HepG2 (cell line): ENCODE measurements around the gene SULT1C4. TPM values are rescaled to one million over a fixed set of nuclear protein-coding genes. Genes with fewer than 3 reads are reported as not detected.

Experiments used
- ATAC-seq: fragments of 200-7000 bp; cut with Tn5 transposase; 3 replicates; pipeline ENCODE4 v1.9.1; 2020; ENCODE audit warnings: mild to moderate bottlenecking, moderate library complexity
- BruUV-seq: library from RNA; stranded (reverse); fragments of 400-500 nt; replicated peaks from 2 replicates; lab custom pipeline; 2021; lab: Mats Ljungman, UMichigan
- CTCF ChIA-PET: fragments of 300-600 bp; formaldehyde crosslinking; extraction: SDS; loops from one replicate; lab custom pipeline; 2021; ENCODE audit warnings: low total read pairs, inconsistent platforms, low intra/inter-chr PET ratio; lab: Yijun Ruan, JAX
- POLR2A ChIA-PET: fragments of 350-600 bp; sonication (Branson Sonifier 250); formaldehyde crosslinking; loops from one replicate; lab custom pipeline; 2020; ENCODE audit warnings: antibody characterized with exemption, inconsistent platforms; lab: Yijun Ruan, JAX
- DNase-seq: peaks from one replicate; pipeline ENCODE4 v3.0.0-alpha.2; 2015; ENCODE audit warnings: low spot score
- FAIRE-seq: peaks from 3 replicates; lab custom pipeline; 2011; peaks lifted over from hg19 to GRCh38; lab: Jason Lieb, UNC
- H2AFZ ChIP-seq: one replicate; pipeline ENCODE4 v1.6.1; 2011; ENCODE audit warnings: low read length, inconsistent platforms
- H3K27ac ChIP-seq: fragments of 300-600 bp; 3 replicates; pipeline ENCODE4 v1.8.0; 2011; ENCODE audit warnings: mixed run types, mild to moderate bottlenecking, mixed read lengths, low read length, inconsistent platforms; ENCODE audit not compliant: insufficient read depth; ENCODE audit errors: extremely low read length
- H3K27me3 ChIP-seq, 2 experiments: fragments of 200-600 bp in 1 of 2; 2 replicates in 1 of 2; 3 replicates in 1 of 2; pipeline versions ENCODE4 v1.6.0 to v1.8.0; 2011; ENCODE audit warnings: low read length in 2 of 2, mild to moderate bottlenecking in 2 of 2, moderate library complexity in 2 of 2, inconsistent platforms in 1 of 2; ENCODE audit not compliant: insufficient read depth in 2 of 2, control insufficient read depth in 1 of 2
- H3K36me3 ChIP-seq, 2 experiments: fragments of 200-600 bp in 1 of 2; replicated peaks in 1 of 2; 2 replicates in 1 of 2; 3 replicates in 1 of 2; pipeline versions ENCODE4 v1.5.1 to v1.8.0; 2011; ENCODE audit warnings: low read length in 2 of 2, inconsistent platforms in 1 of 2; ENCODE audit not compliant: insufficient read depth in 2 of 2, control insufficient read depth in 1 of 2
- H3K4me1 ChIP-seq: 2 replicates; pipeline ENCODE4 v1.5.1; 2012; ENCODE audit warnings: low read length, inconsistent platforms; ENCODE audit not compliant: insufficient read depth
- H3K4me2 ChIP-seq: 2 replicates; pipeline ENCODE4 v1.6.0; 2011; ENCODE audit warnings: low read depth, low read length, inconsistent platforms
- H3K4me3 ChIP-seq, 3 experiments: fragments of 200-600 bp in 1 of 3; sonication (generic), shearing (Covaris generic) in 1 of 3; replicated peaks in 1 of 3; 2 replicates each; pipeline ENCODE4 v1.5.1; 2011 to 2016; ENCODE audit warnings: low read length in 3 of 3, inconsistent platforms in 2 of 3, low read depth in 2 of 3, mild to moderate bottlenecking in 2 of 3, control low read depth in 1 of 3, mixed read lengths in 1 of 3; ENCODE audit not compliant: insufficient read depth in 1 of 3
- H3K79me2 ChIP-seq: one replicate; pipeline ENCODE4 v1.6.1; 2011; ENCODE audit warnings: low read length, inconsistent platforms; ENCODE audit not compliant: insufficient read depth
- H3K9ac ChIP-seq: 2 replicates; pipeline ENCODE4 v1.6.0; 2011; ENCODE audit warnings: mild to moderate bottlenecking, low read depth, low read length, inconsistent platforms; ENCODE audit not compliant: insufficient read depth
- H3K9me3 ChIP-seq: 2 replicates; pipeline ENCODE4 v1.5.1; 2012; ENCODE audit warnings: mild to moderate bottlenecking, low read length
- H4K20me1 ChIP-seq: 2 replicates; pipeline ENCODE4 v1.6.0; 2011; ENCODE audit warnings: inconsistent platforms, mild to moderate bottlenecking, low read length, moderate library complexity; ENCODE audit not compliant: insufficient read depth
- ELF1 ChIP-seq: sonication (generic); formaldehyde crosslinking; IDR thresholded peaks from 2 replicates; pipeline ENCODE4 v1.4.0; 2020; ENCODE audit warnings: missing genetic modification reagents
- ELF4 ChIP-seq: sonication (generic); formaldehyde crosslinking; IDR thresholded peaks from 2 replicates; pipeline ENCODE4 v1.5.0; 2020; ENCODE audit warnings: missing genetic modification reagents, mild to moderate bottlenecking, moderate library complexity, borderline replicate concordance
- FOSL2 ChIP-seq: sonication (generic); formaldehyde crosslinking; IDR thresholded peaks from 2 replicates; pipeline ENCODE4 v1.4.0; 2020; ENCODE audit warnings: missing genetic modification reagents
- FOXJ3 ChIP-seq: sonication (generic); formaldehyde crosslinking; IDR thresholded peaks from 2 replicates; pipeline ENCODE4 v1.4.0; 2020; ENCODE audit warnings: missing genetic modification reagents, mild to moderate bottlenecking, borderline replicate concordance
- HCFC1 ChIP-seq: fragments of 150-350 bp; IDR thresholded peaks from 2 replicates; pipeline ENCODE4 v1.6.1; 2014; ENCODE audit warnings: low read depth, low read length
- IRX3 ChIP-seq: sonication (generic); formaldehyde crosslinking; IDR thresholded peaks from 2 replicates; pipeline ENCODE4 v1.8.1; 2023; ENCODE audit warnings: mild to moderate bottlenecking, low read depth, missing genetic modification reagents, borderline replicate concordance
- LCORL ChIP-seq, 2 experiments: fragments of 450-650 bp in 1 of 2; sonication (generic) in 1 of 2; formaldehyde crosslinking in 1 of 2; IDR thresholded peaks; 2 replicates each; pipeline versions ENCODE4 v1.5.0 to v1.6.1; 2017 to 2020; ENCODE audit warnings: antibody characterized with exemption in 1 of 2, missing genetic modification reagents in 1 of 2
- NFYB ChIP-seq: sonication (generic); formaldehyde crosslinking; IDR thresholded peaks from 2 replicates; pipeline ENCODE4 v1.4.0; 2020; ENCODE audit warnings: missing genetic modification reagents
- RARA ChIP-seq: IDR thresholded peaks from 2 replicates; pipeline ENCODE4 v1.6.1; 2016; ENCODE audit warnings: missing genetic modification reagents, missing compliant biosample characterization
- SALL1 ChIP-seq: sonication (generic); formaldehyde crosslinking; IDR thresholded peaks from 2 replicates; pipeline ENCODE4 v1.8.0; 2022; ENCODE audit warnings: mild to moderate bottlenecking, missing genetic modification reagents
- SALL2 ChIP-seq: sonication (generic); formaldehyde crosslinking; IDR thresholded peaks from 2 replicates; pipeline ENCODE4 v1.8.1; 2023; ENCODE audit warnings: mild to moderate bottlenecking, missing genetic modification reagents, inconsistent platforms
- SMYD3 ChIP-seq: sonication (generic); formaldehyde crosslinking; IDR thresholded peaks from 2 replicates; pipeline ENCODE4 v1.8.1; 2023; ENCODE audit warnings: mild to moderate bottlenecking, missing genetic modification reagents
- ZNF562 ChIP-seq: sonication (generic); formaldehyde crosslinking; IDR thresholded peaks from 2 replicates; pipeline ENCODE4 v1.8.0; 2022; ENCODE audit warnings: missing genetic modification reagents, borderline replicate concordance
- ZNF768 ChIP-seq: sonication (generic); formaldehyde crosslinking; IDR thresholded peaks from 2 replicates; pipeline ENCODE4 v1.4.0; 2020; ENCODE audit warnings: missing genetic modification reagents
- ZNF770 ChIP-seq: sonication (generic); formaldehyde crosslinking; IDR thresholded peaks from 2 replicates; pipeline ENCODE4 v1.5.0; 2020; ENCODE audit warnings: mild to moderate bottlenecking, missing genetic modification reagents
- ZSCAN25 ChIP-seq: sonication (generic); formaldehyde crosslinking; IDR thresholded peaks from 2 replicates; pipeline ENCODE4 v1.8.0; 2022; ENCODE audit warnings: mild to moderate bottlenecking, missing genetic modification reagents
- WGBS: methylation state at CpG from one replicate; pipeline ENCODE4 v1.1.6; 2017; ENCODE audit warnings: low lambda C conversion rate; 5-methylcytosine and 5-hydroxymethylcytosine counted together
- in situ Hi-C: cut with HindIII; loops from 2 replicates; pipeline ENCODE4 v1.10.0; 2017; ENCODE audit warnings: low pct_unique_long_range_greater_than_20kb; ENCODE audit not compliant: extremely low pct_ligation_motif_present
- intact Hi-C: fragments of 100-400 bp; cut with micrococcal nuclease; formaldehyde crosslinking; loops from one replicate; pipeline ENCODE4 v1.10.0; 2022; ENCODE audit not compliant: unreplicated experiment
- polyA plus RNA-seq, 8 experiments: library from polyadenylated mRNA; depleted of rRNA in 3 of 8; stranded (reverse) in 7 of 8; unstranded in 1 of 8; fragments of >200 nt; fragmentation: Illumina TruSeq in 4 of 8; extraction: Trizol in 4 of 8; gene quantifications; 2 replicates each; pipeline versions ENCODE4 v1.2.1 to v1.2.3, GENCODE V29; 2011 to 2016; ENCODE audit warnings: low read depth in 4 of 8, missing spikeins in 1 of 8, mixed read lengths in 1 of 8; ENCODE audit not compliant: insufficient read depth in 1 of 8
- total RNA-seq, 5 experiments: library from RNA; depleted of rRNA; stranded (reverse); fragments of >200 nt; fragmentation: Illumina TruSeq; extraction: Trizol; gene quantifications; 2 replicates each; pipeline ENCODE4 v1.2.3, GENCODE V29; 2016; ENCODE audit warnings: low read depth in 1 of 5

Gene SULT1C4
- total and polyA plus RNA-seq, 2 of the 13 experiments (the other 11 are each of a cell fraction or from before 2014, with no cell fraction given) = 1.3 to 8.6 TPM

DNA sequence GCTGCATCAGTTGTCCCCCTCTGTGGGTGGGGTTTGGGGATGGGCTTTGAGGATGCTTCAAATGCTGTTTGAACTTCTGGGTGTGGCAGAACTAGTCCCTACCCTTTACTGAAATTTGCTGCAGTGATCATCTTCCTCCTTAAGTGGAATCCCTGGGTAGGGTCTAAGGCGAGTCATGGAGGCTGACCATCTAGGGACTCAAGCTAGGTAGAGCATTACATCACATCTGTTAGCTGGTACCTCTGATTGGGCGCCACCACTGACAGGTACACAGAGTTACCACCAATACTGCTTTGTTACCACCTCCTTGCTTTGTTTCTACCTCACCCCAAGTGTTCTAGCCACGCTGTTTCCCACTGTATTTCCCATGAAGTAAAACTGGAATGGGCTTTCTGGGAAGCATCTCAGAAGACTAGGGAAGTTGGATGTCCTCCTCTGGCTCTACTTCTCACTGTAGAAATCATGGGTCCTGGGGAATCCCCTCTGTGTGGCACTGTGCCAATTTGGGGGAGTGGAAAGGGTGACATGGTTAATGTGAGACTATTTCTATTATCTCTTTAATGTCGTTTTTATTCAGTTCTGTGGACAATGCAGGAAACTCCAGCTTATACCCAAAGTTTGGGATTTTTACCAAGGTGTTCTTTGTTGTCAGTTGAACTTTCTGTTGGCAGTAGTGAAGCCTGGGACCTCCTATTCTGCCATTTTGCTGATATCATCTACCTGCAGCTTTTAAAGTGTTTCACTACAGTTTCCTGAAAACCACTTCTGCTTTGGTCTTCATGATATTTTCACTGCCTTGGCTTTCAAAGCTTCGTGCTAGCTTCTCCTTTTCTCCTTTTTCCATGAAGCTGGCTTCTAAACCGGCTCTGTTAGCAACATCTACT lies 14.5 kb upstream of the SULT1C4 start:
- no peak overlapping the region for H3K4me2 ChIP-seq
- CTCF ChIA-PET = no interaction called here
- H3K27ac ChIP-seq = no peak overlapping the region
- no peaks in the 10 kb centered on the region for H3K27me3 ChIP-seq
- FAIRE-seq (no peak), DNase-seq (no peak), ATAC-seq (no peak)
- POLR2A ChIA-PET = interaction anchor here (1.4 to 1.6 kb wide), 3 partner anchors 14 to 170 kb away, joined by 4 to 5 read pairs (median 4); partner anchors contain the start of genes GCC2 and SULT1C4
- no peaks in the 10 kb centered on the region for H4K20me1 ChIP-seq
- no peaks in the 10 kb centered on the region for H3K36me3 ChIP-seq
- H3K4me1 ChIP-seq = peaks cover 8% of the 10 kb centered on the region; the same call in 1 of the 2 replicates
- H3K4me3 ChIP-seq = no peak overlapping the region
- no peaks in the 10 kb centered on the region for H3K79me2 ChIP-seq
- TF ChIP-seq SALL2 (CRISPR knock-in tag) (no peak), IRX3 (CRISPR knock-in tag) (no peak), SMYD3 (CRISPR knock-in tag) (no peak), LCORL (IDR thresholded peaks at IDR 0.05) (0 out of 2 replicates have a peak, but pooled peaks have one; percentile 14), LCORL (CRISPR knock-in tag; IDR thresholded peaks at IDR 0.05) (no peak), ZNF562 (CRISPR knock-in tag) (no peak), SALL1 (CRISPR knock-in tag) (no peak)
- no peak overlapping the region for H2AFZ ChIP-seq
- intact Hi-C loops = no loop called here
- 41% methylated on average over 5 of the region's 6 CpGs for WGBS
- H3K9me3 ChIP-seq = peaks cover 15% of the 10 kb centered on the region
- no peak overlapping the region for H3K9ac ChIP-seq
- in situ Hi-C loops = no loop called here
- no TSS peak for BruUV-seq

GRCh38 chr2:108363908-108364225 lies 13.9 kb upstream of the SULT1C4 start:
- TF ChIP-seq HCFC1 (no peak), FOSL2 (no peak), ZNF768 (no peak), ZNF770 (CRISPR knock-in tag) (no peak), ELF4 (no peak), ELF1 (CRISPR knock-in tag) (no peak), NFYB (no peak), FOXJ3 (CRISPR knock-in tag) (no peak), RARA (CRISPR knock-in tag) (no peak), ZSCAN25 (CRISPR knock-in tag) (no peak)
- H3K9ac ChIP-seq = no peak overlapping the region
- no peak for FAIRE-seq
- H3K36me3 ChIP-seq = no peaks in the 10 kb centered on the region
- POLR2A ChIA-PET = interaction anchor here (0.6 to 1.5 kb wide), 3 partner anchors 85 to 316 kb away, joined by 3 to 4 read pairs (median 4); partner anchors contain the start of gene GCC2
- no peak overlapping the region for H3K4me2 ChIP-seq
- H4K20me1 ChIP-seq = no peaks in the 10 kb centered on the region
- H3K9me3 ChIP-seq = peaks cover 15% of the 10 kb centered on the region
- no peaks in the 10 kb centered on the region for H3K27me3 ChIP-seq
- H3K4me3 ChIP-seq = no peak overlapping the region
- DNase-seq = no peak
- no TSS peak for BruUV-seq
- in situ Hi-C loops = no loop called here
- no peak overlapping the region for H3K27ac ChIP-seq
- 41% methylated on average over 1 of the region's 1 CpG for WGBS
- no peak overlapping the region for H2AFZ ChIP-seq
- H3K79me2 ChIP-seq = no peaks in the 10 kb centered on the region
- CTCF ChIA-PET = no interaction called here
- peaks cover 8% of the 10 kb centered on the region; the same call in 1 of the 2 replicates for H3K4me1 ChIP-seq
- ATAC-seq = no peak
- intact Hi-C loops = no loop called here
